Measurements from ENCODE around the gene GOT1.

The GOT1 gene

DNA sequence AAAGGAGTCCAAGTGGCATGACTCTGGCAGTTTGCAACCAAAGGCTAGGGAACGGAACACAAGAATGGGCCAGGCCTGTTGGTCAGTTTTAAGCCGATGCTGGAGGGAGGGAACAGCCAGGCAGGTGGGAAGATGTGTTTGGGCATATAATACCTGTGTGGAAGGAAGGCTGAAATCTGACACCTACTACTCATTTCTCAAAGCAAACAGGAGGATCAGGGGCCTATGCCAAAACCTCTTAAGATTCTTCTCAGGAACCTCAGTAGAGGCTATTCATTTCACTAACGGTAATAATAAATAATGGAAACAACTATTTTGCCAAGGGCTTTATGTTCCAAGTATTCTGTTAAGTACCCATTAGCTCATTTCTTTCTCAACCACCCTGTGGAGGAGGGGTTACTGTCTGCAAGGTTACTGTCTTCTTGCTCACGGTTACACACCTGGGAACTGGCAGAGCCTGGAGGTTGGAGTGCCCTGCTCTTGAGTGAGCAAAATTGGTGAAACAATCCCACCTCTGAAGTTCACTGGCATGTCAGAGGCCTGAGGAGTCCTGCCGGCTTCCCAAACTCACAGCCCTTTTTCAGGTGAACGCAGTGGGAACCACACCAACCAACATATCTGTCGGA, 35.5 kb downstream of the GOT1 start:
- no peak for FAIRE-seq

DNA sequence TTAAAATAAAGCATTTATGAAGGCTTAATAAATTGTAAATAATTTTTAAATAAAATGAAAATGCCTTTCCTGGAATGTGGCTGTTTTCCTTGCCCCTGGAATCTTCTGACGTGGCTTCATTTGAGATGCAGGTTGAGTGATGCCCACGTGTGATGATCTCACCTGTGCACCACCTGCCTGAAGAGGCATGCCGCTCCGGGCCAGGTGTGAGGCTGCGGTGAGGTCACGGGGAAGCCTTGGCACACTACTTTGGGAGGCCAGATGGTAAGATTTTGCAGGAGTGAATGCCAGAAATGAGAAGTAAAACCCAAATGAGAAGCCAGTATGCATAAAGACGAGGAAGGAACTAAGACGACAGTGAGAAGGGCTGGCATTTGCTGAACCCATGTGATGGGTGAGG, 36.2 kb downstream of the GOT1 start:
- no peak for FAIRE-seq

DNA sequence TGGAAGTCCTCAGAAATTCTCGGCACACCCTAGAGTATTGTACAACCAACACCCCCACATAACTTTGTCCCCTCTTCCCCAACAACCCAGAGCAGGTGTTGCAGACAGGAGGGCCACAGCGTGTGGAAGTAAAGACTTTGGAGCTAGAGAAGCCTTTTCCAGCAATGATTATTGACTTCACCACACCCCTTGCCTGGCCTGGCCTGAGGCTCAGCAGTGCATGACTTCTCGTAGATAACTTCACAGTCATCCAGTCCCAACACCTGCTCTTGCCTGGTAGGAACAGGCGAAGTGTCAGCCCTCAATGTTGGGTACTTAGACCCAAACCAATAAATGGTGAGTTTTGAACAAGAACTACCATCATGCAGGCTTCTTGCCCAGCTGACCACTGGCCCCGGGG, 36.7 kb downstream of the GOT1 start:
- FAIRE-seq, result no peak

DNA sequence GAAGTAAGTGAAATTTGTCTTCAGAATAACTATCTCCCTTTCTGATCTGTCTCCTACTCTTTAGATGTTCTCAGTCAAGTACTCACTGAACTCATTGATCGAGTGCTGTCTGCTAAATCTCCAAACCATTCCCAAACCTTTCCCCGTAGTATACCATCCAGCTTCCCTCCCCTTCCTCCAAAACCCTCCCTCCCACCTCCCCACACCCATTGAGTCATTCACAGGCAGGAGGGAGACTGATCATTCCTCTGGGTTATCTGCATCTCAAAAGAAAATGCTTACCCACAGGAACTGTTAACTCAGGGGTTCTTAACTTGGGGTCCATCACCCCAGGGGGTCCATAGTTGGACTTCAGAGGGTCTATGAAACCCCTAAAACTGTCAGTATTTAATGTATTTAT, 37.4 kb downstream of the GOT1 start:
- FAIRE-seq, result no peak

DNA sequence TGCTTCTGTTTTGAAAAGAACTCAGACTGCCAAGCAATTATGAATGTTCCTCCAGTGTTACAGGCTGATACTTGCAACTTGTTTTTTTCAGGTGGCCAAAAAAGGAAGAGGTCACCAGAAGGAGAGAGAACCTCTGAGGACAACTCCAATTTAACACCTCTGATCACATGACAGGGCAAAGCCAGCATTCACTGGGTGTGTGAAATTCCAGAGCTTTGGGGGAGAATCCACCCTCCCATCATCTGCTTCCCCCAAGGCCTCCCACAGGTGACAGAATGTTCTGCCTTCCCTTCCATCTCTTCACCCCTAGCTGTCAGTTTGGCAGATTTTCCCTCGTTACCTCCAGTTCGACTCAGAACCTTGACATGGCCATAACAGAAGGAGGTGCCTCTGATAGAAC, 39.1 kb downstream of the GOT1 start:
- FAIRE-seq, result no peak

DNA sequence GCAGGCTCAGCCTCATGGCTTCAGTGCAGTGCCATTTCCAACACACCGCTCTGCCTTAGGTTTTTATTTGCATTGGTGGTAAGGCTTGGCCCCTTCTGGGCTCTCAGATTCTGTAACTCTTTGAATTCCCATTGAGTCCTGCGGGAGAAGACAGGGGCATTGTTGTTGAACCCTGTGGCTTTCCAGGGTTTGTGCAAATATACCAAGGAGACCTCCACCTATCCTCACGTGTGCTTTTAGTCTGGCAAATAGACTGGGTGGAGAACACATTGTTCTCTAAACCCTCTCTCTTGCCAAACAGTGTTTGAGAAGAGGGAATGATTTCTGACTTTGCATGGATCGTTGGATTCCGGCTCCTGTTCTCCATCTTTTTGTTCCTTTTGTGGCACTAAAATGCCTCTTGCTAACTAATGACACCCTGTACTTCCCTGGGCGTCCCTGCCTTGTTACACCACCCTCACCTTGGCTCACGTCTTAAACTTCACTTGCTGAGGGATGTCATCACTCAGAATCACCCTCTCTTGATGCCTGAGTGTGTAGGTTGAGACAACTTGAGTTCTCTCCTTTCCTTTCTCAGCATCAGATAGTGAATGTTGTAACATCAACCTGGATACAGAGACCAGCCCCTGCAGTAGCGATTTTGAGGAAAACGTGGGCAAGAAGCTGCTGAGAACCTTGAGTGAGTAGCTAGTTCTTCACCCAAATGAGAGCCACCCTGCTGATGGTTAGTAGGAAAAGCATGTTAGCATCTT, 40.5 kb downstream of the GOT1 start:
- no peak for FAIRE-seq

DNA sequence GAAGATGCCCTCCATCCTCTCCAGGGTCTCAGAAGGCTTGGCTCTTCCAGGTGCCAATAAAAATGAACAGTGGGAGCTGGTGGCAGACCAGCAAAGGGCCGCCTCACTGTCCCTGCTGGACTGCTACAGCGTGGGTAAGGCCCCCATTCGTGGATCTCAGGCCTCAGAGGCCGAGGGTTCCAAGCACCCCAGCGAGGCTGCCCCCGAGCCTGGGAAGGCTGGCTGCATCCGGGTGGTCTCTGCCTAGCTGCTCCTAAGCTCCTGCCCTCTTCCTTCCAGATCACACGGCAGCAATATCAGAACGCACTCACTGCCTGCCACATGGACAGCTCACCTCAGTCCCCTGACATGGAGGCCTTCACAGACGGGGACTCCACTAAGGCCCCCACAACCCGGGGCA, 42.9 kb downstream of the GOT1 start:
- FAIRE-seq, result no peak

DNA sequence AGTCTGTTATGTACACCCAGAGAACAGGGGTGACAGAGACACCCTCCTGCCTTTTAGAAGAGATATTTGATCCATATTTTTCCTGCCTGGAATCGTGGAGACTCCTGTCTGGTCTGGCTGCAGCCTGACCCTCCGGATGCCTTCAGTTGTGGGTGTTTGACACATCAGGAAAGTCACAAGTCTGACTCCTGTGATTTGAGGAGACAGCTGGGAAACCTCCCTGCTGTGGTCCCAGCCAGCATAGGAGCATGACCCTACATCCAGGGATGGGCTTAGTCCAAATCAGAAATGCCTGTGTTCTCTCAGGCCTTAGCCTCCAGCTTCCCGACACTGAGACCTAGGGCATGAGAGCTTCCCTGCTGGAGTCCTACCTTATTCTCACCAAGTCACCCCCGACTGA, 43.4 kb downstream of the GOT1 start:
- no peak for FAIRE-seq

DNA sequence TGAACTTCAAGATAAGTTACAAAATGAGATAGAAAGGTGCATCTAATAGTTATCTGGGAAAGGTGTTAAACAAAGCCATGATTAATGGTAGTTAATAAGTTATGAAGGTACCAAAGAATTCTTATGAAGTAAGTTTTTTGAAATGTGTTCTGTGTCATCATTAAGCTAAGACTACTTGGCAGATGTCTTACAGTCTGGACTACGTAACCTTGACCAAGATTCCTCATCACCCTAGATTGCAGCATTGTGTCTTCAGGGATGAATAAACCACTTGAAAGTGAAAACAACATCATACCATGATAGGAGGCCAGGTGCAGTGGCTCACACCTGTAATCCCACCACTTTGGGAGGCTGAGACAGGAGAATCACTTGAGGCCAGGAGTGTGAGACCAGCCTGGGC, 48.2 kb downstream of the GOT1 start:
- FAIRE-seq, result no peak

DNA sequence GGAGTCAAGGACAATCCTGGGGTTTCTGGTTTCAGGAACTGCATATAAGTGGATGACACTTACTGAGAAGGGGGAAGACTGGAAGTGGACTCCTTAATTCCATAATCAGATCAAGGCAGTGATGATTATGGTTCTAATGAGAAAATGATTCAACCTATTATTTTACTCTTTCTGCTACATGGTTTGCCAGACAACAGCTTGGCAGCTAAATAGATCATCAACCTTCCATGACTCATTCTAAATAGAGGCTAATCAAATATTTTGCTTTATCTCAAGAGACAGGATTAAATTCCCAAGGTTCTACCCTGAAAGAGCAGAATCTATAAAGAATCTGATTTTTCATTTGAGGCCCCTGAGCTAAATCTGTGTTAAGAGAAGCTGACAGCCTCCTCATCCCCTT, 55.0 kb downstream of the GOT1 start:
- FAIRE-seq, result no peak

DNA sequence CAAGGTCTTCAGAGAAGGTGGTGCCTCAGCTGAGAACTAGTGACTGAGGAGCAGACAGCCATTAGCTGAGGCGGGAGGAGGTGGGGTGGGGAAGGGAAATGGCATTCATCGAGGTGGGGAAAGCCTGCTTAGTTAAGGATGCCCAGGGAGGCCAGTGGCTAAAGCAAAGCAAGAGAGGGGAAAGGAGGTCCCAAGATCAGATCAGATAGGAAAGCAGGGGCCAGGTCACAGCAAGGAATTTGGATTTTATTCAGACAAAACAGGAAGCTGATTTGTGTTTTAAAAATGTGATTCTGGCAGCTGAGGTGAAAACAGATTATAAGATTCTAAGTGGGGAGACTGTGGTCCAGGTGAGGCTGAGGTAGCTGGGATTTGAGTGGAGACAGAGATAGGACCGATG, 55.5 kb downstream of the GOT1 start:
- no peak for FAIRE-seq

DNA sequence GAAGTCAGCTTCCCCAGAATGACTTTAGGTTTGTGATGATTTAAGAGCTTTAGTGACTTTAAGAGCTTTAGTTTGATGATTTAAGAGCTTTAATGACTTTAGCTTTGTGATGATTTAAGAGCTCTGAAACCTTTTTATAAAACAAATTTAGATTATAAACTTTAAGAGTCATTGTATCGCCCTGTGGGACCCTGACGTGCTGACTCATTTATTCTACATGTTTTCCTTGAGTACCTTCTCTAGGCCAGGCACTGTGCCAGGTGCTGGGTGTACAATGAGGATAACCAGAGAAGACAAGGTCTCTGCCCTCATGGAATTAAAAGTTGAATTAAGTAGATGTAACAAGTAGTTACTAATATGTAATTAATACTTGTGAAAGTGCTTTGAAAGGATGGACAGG, 55.9 kb downstream of the GOT1 start:
- no peak for FAIRE-seq

DNA sequence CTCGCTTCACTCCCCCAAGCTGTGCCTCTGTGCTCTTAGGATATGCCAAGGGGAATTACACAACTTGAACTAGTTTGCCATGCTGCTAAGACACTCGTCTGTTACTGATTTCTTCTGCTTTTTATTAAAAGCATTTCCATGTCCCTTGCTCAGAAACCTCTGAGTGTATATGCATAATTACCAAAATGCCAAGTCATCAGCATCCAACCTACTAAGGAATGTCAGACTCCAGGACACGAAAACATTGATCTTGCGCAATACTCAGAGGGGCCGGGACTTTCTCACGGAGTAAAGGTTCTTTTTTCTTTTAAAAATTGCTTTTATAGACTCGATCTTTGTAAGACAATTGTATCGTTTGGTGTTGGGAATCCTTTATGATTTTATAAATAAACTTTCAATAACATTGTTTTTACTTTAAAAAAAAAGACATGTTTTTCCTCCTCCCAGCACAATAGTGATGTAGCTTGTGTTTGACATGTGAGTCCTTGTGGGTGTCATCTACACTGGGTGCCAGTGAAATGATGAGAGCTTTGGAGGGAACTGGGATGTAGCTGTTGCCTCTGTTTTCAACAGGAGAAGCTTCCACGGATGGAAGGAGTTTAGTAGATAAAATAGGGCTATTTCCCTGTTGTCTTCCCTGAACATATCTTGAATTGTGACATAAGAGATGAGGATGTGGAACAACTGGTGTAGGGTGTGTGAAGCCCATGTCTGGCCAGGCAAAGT, 57.7 kb downstream of the GOT1 start:
- FAIRE-seq, result no peak

DNA sequence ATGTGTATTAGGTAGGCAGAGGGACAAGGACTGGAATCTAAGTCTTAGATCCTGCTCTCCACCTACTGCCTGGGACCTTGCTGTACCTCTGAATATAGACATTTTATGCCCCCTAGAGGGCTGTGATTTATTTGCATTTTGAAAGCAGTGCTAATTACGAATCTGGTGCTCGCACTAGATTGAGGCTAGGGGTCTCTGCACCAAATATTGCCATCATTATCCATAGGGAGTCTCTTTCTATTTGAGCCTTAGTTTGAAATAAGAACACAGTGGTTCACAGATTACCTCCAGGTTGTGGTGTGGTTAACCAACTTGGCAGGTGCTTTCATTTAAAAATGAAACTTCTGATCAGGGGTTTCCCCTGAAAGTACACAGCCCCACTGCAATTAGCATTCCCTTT, 59.4 kb downstream of the GOT1 start:
- FAIRE-seq, result no peak

DNA sequence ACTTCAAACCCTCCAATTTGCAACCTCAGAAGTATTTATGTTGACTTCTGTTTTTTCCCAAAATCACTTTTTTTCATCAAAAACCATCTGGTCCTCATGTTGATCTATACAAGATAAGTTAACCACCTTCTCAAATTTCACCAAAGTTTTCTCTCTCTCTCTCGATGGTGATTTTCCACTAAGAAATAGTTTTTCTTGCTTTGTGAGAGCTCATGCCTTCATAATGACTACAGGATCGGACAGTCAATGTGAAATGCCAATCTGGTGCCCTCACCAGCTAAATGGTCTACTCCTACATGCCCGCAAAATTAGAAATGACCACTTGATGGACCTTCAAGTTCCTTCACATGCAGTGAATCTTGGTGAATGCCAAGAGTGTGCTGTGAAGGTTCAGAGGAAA, 60.9 kb downstream of the GOT1 start:
- FAIRE-seq, result no peak

DNA sequence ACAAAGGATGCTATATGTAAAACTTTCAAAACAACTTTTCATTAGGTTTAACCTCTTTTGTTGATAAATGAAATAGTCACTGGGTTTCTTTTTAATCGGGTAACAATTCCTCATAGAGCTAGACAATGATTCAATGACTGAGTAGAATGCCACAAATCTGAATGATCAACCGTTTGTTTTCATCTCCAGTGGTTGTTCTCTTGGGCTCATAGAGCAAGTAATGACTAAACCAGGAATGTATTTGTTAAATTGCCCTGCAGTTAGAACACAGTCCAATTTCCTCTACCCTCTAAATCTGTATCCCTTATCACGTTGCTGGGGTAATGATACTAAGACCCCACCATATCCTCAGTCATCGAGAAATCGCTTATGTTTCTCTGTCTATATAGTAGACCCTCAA, 61.3 kb downstream of the GOT1 start:
- no peak for FAIRE-seq

DNA sequence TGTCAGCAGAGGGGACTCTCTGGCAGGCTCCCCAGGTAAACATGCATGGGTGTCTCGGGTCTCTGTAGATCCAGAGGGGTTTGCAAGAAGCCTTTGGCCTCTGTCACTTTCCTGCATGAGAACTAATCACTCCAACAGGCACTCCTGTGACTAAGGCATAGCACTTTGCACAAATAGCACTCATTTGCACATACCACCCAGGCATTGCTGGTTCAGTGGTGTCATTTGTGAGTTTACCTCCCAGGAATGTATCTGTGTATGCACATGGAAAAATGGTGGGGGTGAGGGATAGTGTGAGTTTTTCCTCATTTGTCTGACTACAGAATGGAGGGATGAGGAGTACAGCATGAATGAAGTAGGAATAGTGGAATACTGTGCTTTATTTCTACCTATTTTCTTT, 61.8 kb downstream of the GOT1 start:
- FAIRE-seq, result no peak

DNA sequence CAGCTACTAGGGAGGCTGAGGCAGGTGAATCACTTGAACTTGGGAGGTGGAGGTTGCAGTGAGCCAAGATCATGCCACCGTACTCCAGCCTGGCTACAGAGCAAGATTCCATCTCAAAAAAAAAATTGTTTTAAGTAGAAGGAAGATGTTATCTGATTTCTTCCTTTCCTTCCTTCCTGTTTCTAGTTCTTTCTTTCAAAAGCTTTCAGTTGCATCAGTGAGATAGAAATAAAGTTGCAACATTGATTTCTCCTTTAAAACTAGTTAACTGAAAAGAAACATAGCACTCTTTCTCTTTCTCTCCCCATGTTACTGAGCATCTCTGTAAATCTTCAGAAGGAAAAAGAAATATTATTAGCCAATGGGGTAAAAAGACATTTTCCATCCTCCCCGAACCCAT, 63.8 kb downstream of the GOT1 start:
- no peak for FAIRE-seq

DNA sequence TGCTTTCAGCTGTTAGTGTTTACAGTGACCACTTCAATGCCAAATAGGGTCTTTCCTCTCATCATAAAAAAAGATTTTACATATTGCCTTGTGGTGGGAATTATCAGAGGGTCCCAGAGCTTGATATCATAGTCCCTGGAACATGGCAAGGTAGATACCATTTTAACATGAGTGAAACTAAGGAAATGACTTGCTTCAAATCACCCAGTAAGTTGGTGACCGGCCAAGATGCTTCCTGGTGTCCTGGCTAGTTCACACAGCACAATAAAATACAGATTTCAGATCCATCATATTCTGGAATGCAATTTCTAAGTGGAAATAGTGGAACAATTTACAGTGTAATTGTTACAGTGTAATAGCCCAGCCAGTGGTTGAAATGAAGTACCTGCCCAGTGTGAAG, 64.7 kb downstream of the GOT1 start:
- no peak for FAIRE-seq

DNA sequence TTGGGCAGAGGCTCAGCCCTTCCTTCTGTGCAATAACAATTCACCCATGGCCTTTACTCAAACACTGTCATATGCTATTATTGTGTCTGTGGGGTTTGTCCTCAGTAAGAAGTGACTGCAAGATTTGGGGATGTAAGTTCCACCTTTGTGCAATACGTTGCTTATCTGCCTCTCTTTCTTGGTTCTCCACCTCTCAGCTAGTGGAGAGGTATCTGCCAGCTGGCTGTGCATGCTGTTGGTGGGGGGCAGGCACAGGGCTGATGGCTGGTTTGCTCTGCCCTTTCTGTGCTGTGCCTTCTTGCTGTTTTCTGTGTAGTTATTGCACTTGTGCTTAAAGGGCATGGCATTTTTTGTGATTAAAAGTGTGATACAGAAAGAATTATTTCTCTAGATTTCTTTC, 65.1 kb downstream of the GOT1 start:
- FAIRE-seq, result no peak

DNA sequence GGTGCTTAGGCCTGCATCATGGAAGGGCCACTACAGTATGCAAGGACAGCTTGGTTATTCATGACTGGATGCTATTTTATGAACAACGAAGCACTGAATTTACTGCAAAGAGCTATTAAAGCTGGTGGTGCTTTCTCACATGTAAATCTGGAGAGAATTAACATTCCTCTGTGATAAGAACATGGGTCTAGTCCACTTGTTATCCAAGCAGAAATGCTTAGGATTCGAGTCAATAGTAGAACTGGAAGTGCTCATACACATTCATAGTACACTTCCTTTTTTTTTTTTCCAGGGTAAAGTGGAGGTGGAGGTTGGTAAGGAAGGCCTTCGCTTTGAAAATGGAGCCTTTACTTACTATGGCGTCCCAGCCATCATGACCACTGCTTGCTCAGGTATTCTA, 66.3 kb downstream of the GOT1 start:
- no peak for FAIRE-seq

DNA sequence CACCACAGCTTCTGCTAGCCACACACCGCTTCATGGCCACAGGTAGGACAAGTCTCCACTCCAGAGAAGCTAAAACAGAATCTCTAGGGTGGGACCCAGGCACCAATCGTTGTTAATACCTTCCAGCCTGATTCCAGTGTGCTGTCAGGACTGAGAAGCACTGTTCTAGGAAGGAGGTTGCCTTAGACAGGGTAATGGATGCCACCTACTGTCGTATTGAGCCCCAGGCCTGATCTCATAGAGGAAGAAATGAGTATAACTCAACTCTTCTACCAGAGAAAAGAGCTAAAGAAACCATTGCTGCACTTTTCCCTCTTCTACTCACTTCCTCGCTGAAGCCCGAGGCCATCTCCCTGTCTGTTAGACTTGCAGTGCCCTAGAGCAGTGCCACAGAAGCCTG, 69.5 kb downstream of the GOT1 start:
- no peak for FAIRE-seq

DNA sequence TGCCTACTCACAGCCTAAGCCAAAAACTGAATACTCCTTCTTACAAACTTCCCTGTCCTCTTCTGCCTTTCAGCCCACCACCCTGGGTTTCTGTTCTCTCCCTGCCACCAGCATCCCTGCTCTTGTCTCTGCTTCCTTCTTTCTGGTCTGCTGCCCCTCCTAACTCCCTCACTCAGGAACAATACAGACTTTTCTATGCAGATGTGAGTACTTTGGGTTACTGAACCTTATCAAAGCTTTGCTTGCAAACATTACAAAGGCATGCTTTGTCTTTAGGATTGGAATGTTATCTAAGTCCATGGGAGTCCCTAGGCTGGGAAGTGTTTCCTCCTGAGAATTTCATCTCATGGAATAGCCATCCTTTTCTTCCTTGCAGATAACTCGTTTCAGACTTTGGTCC, 72.3 kb downstream of the GOT1 start:
- FAIRE-seq, result no peak

DNA sequence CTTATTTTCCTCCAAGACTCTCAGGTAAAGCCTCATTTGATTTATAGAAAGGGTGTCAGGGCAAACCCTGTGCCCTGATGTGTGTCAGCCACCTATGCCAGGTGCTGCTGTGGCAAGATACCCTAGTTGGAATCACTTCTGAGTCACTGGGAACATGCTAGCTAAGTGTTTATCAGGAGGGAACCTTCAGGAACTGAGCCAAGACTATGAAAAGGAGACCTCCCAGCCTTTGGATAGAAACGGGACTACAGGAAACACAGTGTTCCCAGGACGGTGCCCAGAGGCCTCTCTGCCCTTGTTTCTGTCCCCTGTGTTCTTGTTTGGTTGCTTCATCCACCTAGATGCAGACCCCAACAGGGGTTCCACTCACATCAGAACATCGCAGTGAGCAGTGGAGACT, 72.7 kb downstream of the GOT1 start:
- FAIRE-seq, result no peak
